Measurements from ENCODE around the gene RASA3.
A peak's percentile ranks its signal among the peaks of the same experiment; 100 is the strongest.

DNA sequence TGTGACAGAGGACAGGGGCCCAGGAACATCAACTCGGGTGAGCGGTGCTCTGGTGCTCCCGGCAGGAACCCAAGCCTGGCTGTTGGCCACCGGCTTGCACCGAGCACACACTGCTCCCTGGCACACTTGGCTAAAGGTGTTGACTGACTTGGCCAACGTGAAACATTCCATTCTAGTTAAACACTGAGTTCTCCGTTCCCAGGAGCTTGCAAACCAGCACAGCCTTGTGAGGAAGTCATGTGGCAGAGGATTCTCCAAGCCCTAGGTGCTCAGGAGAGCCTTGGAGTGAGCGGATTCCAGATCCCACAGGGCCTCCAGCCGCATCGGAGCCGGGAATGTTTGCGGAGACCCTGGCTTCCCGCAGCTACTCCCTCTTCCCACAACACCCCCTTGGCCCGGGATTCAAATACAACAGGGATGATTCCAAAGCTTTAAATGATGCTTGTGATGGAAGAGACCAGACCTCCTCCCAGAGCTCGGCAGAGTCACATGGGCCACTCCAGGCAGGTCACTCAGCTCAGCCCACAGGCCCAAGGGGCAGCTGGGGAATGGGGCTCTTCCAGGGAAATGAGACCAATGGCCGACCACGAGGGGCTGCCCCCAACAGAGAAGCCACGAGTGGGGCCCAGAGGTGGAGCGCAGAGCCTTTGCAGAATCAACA lies 161.5 kb downstream of the RASA3 start:
- TF ChIP-seq, protein P1, sequence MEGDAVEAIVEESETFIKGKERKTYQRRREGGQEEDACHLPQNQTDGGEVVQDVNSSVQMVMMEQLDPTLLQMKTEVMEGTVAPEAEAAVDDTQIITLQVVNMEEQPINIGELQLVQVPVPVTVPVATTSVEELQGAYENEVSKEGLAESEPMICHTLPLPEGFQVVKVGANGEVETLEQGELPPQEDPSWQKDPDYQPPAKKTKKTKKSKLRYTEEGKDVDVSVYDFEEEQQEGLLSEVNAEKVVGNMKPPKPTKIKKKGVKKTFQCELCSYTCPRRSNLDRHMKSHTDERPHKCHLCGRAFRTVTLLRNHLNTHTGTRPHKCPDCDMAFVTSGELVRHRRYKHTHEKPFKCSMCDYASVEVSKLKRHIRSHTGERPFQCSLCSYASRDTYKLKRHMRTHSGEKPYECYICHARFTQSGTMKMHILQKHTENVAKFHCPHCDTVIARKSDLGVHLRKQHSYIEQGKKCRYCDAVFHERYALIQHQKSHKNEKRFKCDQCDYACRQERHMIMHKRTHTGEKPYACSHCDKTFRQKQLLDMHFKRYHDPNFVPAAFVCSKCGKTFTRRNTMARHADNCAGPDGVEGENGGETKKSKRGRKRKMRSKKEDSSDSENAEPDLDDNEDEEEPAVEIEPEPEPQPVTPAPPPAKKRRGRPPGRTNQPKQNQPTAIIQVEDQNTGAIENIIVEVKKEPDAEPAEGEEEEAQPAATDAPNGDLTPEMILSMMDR (IDR thresholded peaks at IDR 0.05) = no peak
- TF ChIP-seq POLR2A (IDR thresholded peaks at IDR 0.05; ENCODE audit: low read depth) (no peak), POLR2AphosphoS5 (IDR thresholded peaks at IDR 0.05) (peak; percentile 84 to 89)

All from esophagus muscularis mucosa (tissue), 3 donors.